ENCODE results near the gene PHOSPHO2.
"Not testable (repeated sequence)": the region's sequence is repeated elsewhere in the genome, so short reads cannot be mapped to it uniquely, and the experiment has no call there.

The PHOSPHO2 gene

DNA sequence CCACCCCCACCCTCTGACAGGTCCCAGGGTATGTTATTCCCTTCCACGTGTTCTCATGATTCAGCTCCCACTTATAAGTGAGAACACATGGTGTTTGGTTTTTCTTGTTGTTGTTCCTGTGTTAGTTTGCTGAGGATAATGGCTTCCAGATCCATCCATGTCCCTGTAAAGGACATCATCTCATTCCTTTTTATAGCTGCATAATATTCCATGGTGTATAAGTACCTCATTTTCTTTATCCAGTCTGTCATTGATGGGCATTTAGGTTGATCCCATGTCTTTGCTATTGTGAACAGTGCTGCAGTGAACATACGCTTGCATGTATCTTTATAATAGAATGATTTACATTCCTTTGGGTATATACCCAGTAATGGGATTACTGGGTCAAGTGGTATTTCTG, 4.9 kb downstream of the PHOSPHO2 start:
- not testable (repeated sequence) for ATAC-seq

DNA sequence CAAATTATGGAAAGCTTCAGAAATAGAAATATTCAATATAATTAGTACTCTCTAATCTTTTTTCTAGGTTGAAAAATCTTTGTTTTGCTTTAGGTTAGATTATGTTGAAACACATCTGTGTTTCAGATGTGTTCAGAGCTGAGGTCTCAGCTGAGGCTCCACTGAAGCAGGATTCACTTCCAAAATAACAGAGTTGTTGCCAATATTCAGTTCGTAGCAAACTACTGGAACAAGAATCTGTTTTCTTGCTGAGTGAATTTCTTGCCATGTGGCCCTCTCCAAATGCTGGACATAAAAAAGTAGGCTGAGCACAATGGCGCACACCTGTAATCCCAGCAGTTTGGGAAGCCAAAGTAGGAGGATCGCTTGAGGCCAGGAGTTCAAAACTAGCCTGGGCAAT, 8.7 kb downstream of the PHOSPHO2 start:
- no peak for ATAC-seq
- TF ChIP-seq, protein P1, sequence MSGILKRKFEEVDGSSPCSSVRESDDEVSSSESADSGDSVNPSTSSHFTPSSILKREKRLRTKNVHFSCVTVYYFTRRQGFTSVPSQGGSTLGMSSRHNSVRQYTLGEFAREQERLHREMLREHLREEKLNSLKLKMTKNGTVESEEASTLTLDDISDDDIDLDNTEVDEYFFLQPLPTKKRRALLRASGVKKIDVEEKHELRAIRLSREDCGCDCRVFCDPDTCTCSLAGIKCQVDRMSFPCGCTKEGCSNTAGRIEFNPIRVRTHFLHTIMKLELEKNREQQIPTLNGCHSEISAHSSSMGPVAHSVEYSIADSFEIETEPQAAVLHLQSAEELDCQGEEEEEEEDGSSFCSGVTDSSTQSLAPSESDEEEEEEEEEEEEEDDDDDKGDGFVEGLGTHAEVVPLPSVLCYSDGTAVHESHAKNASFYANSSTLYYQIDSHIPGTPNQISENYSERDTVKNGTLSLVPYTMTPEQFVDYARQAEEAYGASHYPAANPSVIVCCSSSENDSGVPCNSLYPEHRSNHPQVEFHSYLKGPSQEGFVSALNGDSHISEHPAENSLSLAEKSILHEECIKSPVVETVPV (CRISPR knock-in tag; IDR thresholded peaks at IDR 0.05) = no peak
- TF ChIP-seq ARNTL (CRISPR knock-in tag; IDR thresholded peaks at IDR 0.05; ENCODE audit: borderline replicate concordance, low read depth) (no peak), ZNF565 (CRISPR knock-in tag; conservative IDR thresholded peaks at IDR 0.05; ENCODE audit: low read depth) (no peak), BACH2 (CRISPR knock-in tag; IDR thresholded peaks at IDR 0.05; ENCODE audit: borderline replicate concordance) (no peak), GLIS3 (CRISPR knock-in tag; IDR thresholded peaks at IDR 0.05) (no peak), ISL1 (CRISPR knock-in tag; IDR thresholded peaks at IDR 0.05) (no peak), ZFP30 (CRISPR knock-in tag; IDR thresholded peaks at IDR 0.05) (no peak)

DNA sequence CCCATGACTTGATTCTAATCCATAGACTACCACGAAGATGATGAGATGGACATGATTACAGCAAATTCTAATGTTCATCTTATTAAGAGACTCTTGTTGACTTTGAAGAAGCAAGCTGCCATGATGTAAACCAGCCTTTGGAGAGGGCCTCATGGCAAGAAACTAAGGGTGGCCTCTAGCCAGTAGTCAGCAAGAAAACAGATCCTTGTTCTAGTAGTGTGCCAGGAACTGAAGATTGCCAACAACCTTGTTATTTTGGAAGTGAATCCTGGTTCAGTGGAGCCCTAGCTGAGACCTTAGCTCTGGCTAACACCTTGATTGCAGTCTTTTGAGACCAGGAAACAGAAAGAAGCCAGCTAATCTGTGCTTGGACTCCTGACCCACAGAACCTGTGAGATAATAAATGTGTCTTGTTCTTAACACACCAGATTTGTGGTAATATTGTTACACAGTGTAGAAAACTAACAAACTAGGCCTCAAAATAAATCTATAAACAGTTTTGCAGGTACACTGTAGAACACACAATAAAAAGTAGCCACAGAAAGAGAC, 10.0 kb downstream of the PHOSPHO2 start:
- ATAC-seq = no peak
- TF ChIP-seq CREB5 (CRISPR knock-in tag; IDR thresholded peaks at IDR 0.05; ENCODE audit: low read depth) = no peak
- TF ChIP-seq ARNTL (CRISPR knock-in tag; IDR thresholded peaks at IDR 0.05; ENCODE audit: borderline replicate concordance, low read depth) = no peak
- no peak for TF ChIP-seq TOX (CRISPR knock-in tag; IDR thresholded peaks at IDR 0.05; ENCODE audit: borderline replicate concordance)
- TF ChIP-seq, protein P1 (CRISPR knock-in tag; IDR thresholded peaks at IDR 0.05) = no peak
- TF ChIP-seq PPARA (CRISPR knock-in tag; IDR thresholded peaks at IDR 0.05; ENCODE audit: borderline replicate concordance) = no peak
- TF ChIP-seq ZNF8 (CRISPR knock-in tag; IDR thresholded peaks at IDR 0.05) = no peak
- no peak for TF ChIP-seq ZFP3 (CRISPR knock-in tag; IDR thresholded peaks at IDR 0.05)
- no peak for TF ChIP-seq TCF4 (CRISPR knock-in tag; IDR thresholded peaks at IDR 0.05; ENCODE audit: borderline replicate concordance)

GRCh38 chr2:169705927-169706326, 11.7 kb downstream of the PHOSPHO2 start:
- peak; percentile 74 for TF ChIP-seq TCF4 (CRISPR knock-in tag; IDR thresholded peaks at IDR 0.05; ENCODE audit: borderline replicate concordance)
- TF ChIP-seq OSR1 (CRISPR knock-in tag; IDR thresholded peaks at IDR 0.05) = no peak
- TF ChIP-seq GLIS3 (CRISPR knock-in tag; IDR thresholded peaks at IDR 0.05) = no peak
- TF ChIP-seq ZC3H10 (CRISPR knock-in tag; IDR thresholded peaks at IDR 0.05) = no peak
- TF ChIP-seq, protein P1 (CRISPR knock-in tag; IDR thresholded peaks at IDR 0.05) = peak; percentile 41; the same call in 1 of the 2 replicates
- TF ChIP-seq ISL1 (CRISPR knock-in tag; IDR thresholded peaks at IDR 0.05) = peak; percentile 97
- peak; percentile 72; the same call in 1 of the 2 replicates for TF ChIP-seq CREB5 (CRISPR knock-in tag; IDR thresholded peaks at IDR 0.05; ENCODE audit: low read depth)
- TF ChIP-seq ARNTL (CRISPR knock-in tag; IDR thresholded peaks at IDR 0.05; ENCODE audit: borderline replicate concordance, low read depth) = no peak
- ATAC-seq = peak; percentile 82

DNA sequence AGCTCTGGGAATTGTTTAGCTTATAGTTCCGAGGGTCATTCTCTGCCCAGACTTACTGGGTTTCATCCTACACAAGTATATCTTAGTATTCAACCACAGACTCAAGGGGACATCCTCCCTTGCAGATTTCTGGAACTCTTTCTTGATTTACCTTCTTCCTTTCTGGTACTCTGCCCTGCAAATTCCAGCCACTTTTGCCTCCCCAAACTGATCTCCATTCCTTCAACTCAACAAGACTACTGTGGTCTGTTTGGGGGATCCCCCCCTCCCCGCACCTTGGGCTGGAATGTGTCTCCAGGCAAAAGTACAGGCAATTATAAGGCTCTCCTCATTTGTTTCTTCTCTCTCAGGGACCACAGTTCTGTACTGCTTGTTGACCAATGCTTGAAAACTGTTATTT, 13.4 kb downstream of the PHOSPHO2 start:
- no peak for ATAC-seq
- TF ChIP-seq GLIS3 (CRISPR knock-in tag; IDR thresholded peaks at IDR 0.05) = no peak
- TF ChIP-seq ARNTL (CRISPR knock-in tag; IDR thresholded peaks at IDR 0.05; ENCODE audit: borderline replicate concordance, low read depth) = no peak
- TF ChIP-seq, protein P2, sequence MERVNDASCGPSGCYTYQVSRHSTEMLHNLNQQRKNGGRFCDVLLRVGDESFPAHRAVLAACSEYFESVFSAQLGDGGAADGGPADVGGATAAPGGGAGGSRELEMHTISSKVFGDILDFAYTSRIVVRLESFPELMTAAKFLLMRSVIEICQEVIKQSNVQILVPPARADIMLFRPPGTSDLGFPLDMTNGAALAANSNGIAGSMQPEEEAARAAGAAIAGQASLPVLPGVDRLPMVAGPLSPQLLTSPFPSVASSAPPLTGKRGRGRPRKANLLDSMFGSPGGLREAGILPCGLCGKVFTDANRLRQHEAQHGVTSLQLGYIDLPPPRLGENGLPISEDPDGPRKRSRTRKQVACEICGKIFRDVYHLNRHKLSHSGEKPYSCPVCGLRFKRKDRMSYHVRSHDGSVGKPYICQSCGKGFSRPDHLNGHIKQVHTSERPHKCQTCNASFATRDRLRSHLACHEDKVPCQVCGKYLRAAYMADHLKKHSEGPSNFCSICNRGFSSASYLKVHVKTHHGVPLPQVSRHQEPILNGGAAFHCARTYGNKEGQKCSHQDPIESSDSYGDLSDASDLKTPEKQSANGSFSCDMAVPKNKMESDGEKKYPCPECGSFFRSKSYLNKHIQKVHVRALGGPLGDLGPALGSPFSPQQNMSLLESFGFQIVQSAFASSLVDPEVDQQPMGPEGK (CRISPR knock-in tag; IDR thresholded peaks at IDR 0.05; ENCODE audit: borderline replicate concordance) = no peak
- TF ChIP-seq, protein P3, sequence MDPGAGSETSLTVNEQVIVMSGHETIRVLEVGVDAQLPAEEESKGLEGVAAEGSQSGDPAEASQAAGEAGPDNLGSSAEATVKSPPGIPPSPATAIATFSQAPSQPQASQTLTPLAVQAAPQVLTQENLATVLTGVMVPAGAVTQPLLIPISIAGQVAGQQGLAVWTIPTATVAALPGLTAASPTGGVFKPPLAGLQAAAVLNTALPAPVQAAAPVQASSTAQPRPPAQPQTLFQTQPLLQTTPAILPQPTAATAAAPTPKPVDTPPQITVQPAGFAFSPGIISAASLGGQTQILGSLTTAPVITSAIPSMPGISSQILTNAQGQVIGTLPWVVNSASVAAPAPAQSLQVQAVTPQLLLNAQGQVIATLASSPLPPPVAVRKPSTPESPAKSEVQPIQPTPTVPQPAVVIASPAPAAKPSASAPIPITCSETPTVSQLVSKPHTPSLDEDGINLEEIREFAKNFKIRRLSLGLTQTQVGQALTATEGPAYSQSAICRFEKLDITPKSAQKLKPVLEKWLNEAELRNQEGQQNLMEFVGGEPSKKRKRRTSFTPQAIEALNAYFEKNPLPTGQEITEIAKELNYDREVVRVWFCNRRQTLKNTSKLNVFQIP (CRISPR knock-in tag; IDR thresholded peaks at IDR 0.05; ENCODE audit: borderline replicate concordance, low read depth) = no peak
- TF ChIP-seq CSDC2 (CRISPR knock-in tag; IDR thresholded peaks at IDR 0.05) = no peak
- no peak for TF ChIP-seq ZFP30 (CRISPR knock-in tag; IDR thresholded peaks at IDR 0.05)
- TF ChIP-seq ZNF565 (CRISPR knock-in tag; conservative IDR thresholded peaks at IDR 0.05; ENCODE audit: low read depth) = no peak
- TF ChIP-seq, protein P1 (CRISPR knock-in tag; IDR thresholded peaks at IDR 0.05) = no peak
- TF ChIP-seq BACH2 (CRISPR knock-in tag; IDR thresholded peaks at IDR 0.05; ENCODE audit: borderline replicate concordance) = no peak

All from SK-N-SH treated with all-trans-retinoic acid at 6 μM for 48 hours (cell line).